ENCODE results near the gene ACADSB. TPM values are rescaled to one million over a fixed set of nuclear protein-coding genes. Genes with fewer than 3 reads are reported as not detected.

Gene ACADSB
- polyA plus RNA-seq, 3 donors, result 3.9 to 14.7 (median 7.5) TPM

GRCh38 chr10:122966879-122967278, 41.9 kb upstream of the ACADSB start:
- intact Hi-C loops (cut with micrococcal nuclease), result no loop called here
- Mint-ChIP-seq H3K9me3 (peaks cover 14 to 35% (median 23%) of the 10 kb centered on the region in 7 donors), H3K36me3 (no peaks in the 10 kb centered on the region)

GRCh38 chr10:122968698-122969097, 40.1 kb upstream of the ACADSB start:
- no peak overlapping the region for H3K4me2 ChIP-seq (replicated peaks; ENCODE audit: extremely low read depth, low read length, poor library complexity, severe bottlenecking)
- H3K9ac ChIP-seq (ENCODE audit: insufficient read depth, low read length, poor library complexity, severe bottlenecking), result no peak overlapping the region
- Mint-ChIP-seq H3K4me3 (no peak overlapping the region), H3K27me3 (ENCODE audit: low read depth in 3 of 3) (peaks cover 1 to 18% (median 3%) of the 10 kb centered on the region in 3 donors), H3K36me3 (no peaks in the 10 kb centered on the region), H3K9me3 (peaks cover 11 to 35% (median 23%) of the 10 kb centered on the region in 7 donors), H3K4me1 (peaks cover 1% of the 10 kb centered on the region), H3K27ac (no peak overlapping the region)
- DNase-seq, result peak in 1 of 3 donors; percentile 33
- intact Hi-C loops (cut with micrococcal nuclease), result no loop called here
- no peaks in the 10 kb centered on the region for H3K79me2 ChIP-seq (ENCODE audit: insufficient read depth, low read length)
- H3K4me3 ChIP-seq (replicated peaks in 1 of 3; ENCODE audit: low read depth in 2 of 3, low read length in 3 of 3), result no peak overlapping the region
- H4K20me1 ChIP-seq (ENCODE audit: insufficient read depth, low read length), result no peaks in the 10 kb centered on the region
- WGBS (ENCODE audit: insufficient coverage), result no CpG with 5 or more reads among the region's 3 CpGs
- H2AFZ ChIP-seq (ENCODE audit: insufficient read depth, low read depth, low read length, poor library complexity, severe bottlenecking), result no peak overlapping the region
- H3K27me3 ChIP-seq (ENCODE audit: control insufficient read depth in 2 of 2, insufficient read depth in 2 of 2, low read length in 2 of 2), result no peaks in the 10 kb centered on the region
- H3K27ac ChIP-seq (ENCODE audit: low read depth in 1 of 2, low read length in 2 of 2), result no peak overlapping the region
- no peaks in the 10 kb centered on the region for H3K4me1 ChIP-seq (ENCODE audit: control insufficient read depth in 1 of 2, insufficient read depth in 2 of 2, low read length in 2 of 2)
- no peak for TF ChIP-seq CTCF (IDR thresholded peaks at IDR 0.05)
- peaks cover 11 to 14% of the 10 kb centered on the region in 2 donors for H3K9me3 ChIP-seq (replicated peaks in 1 of 2; ENCODE audit: control insufficient read depth in 1 of 2, insufficient read depth in 1 of 2, low read length in 2 of 2)
- H3K36me3 ChIP-seq (replicated peaks in 1 of 2; ENCODE audit: control insufficient read depth in 1 of 2, insufficient read depth in 2 of 2, low read length in 2 of 2), result no peaks in the 10 kb centered on the region

More at GRCh38 chr10:122966879-122967278, 41.9 kb upstream of the ACADSB start:
- no peak for DNase-seq
- Histone ChIP-seq H3K9ac (ENCODE audit: insufficient read depth, low read length, poor library complexity, severe bottlenecking) (no peak overlapping the region), H3K4me1 (ENCODE audit: control insufficient read depth in 1 of 2, insufficient read depth in 2 of 2, low read length in 2 of 2) (no peaks in the 10 kb centered on the region), H3K4me2 (replicated peaks; ENCODE audit: extremely low read depth, low read length, poor library complexity, severe bottlenecking) (no peak overlapping the region), H3K36me3 (replicated peaks in 1 of 2; ENCODE audit: control insufficient read depth in 1 of 2, insufficient read depth in 2 of 2, low read length in 2 of 2) (no peaks in the 10 kb centered on the region), H3K79me2 (ENCODE audit: insufficient read depth, low read length) (no peaks in the 10 kb centered on the region), H3K27ac (ENCODE audit: low read depth in 1 of 2, low read length in 2 of 2) (no peak overlapping the region), H2AFZ (ENCODE audit: insufficient read depth, low read depth, low read length, poor library complexity, severe bottlenecking) (no peak overlapping the region), H4K20me1 (ENCODE audit: insufficient read depth, low read length) (no peaks in the 10 kb centered on the region), H3K27me3 (ENCODE audit: control insufficient read depth in 2 of 2, insufficient read depth in 2 of 2, low read length in 2 of 2) (no peaks in the 10 kb centered on the region), H3K9me3 (replicated peaks in 1 of 2; ENCODE audit: control insufficient read depth in 1 of 2, insufficient read depth in 1 of 2, low read length in 2 of 2) (peaks cover 11 to 14% of the 10 kb centered on the region in 2 donors), H3K4me3 (replicated peaks in 1 of 3; ENCODE audit: low read depth in 2 of 3, low read length in 3 of 3) (no peak overlapping the region)
- no peak overlapping the region for H3K27ac Mint-ChIP-seq
- no peak for TF ChIP-seq CTCF (IDR thresholded peaks at IDR 0.05)
- H3K4me3 Mint-ChIP-seq, result no peak overlapping the region
- H3K27me3 Mint-ChIP-seq (ENCODE audit: low read depth in 3 of 3), result peaks cover 0 to 19% (median 3%) of the 10 kb centered on the region in 3 donors
- no peaks in the 10 kb centered on the region for H3K4me1 Mint-ChIP-seq

Measured in CD14-positive monocyte (primary cell).